Fibroblast of the aortic adventitia (primary cell): ENCODE data around the gene DHRS1. TPM values are rescaled to one million over a fixed set of nuclear protein-coding genes. Genes with fewer than 3 reads are reported as not detected.
A peak's percentile ranks its signal among the peaks of the same experiment; 100 is the strongest.

ENCODE experiments used
- DNase-seq: peaks from one replicate; pipeline ENCODE4 v3.0.0-alpha.2; 2010; ENCODE audit warnings: low read depth
- H3K4me3 ChIP-seq: 2 replicates; pipeline ENCODE4 v1.5.1; 2011; ENCODE audit warnings: low read depth, mild to moderate bottlenecking, control low read depth, low read length, moderate library complexity
- total RNA-seq: library from RNA; depleted of rRNA; stranded (reverse); fragments of >200 nt; gene quantifications from 2 replicates; pipeline ENCODE4 v1.2.3, GENCODE V29; 2012; ENCODE audit warnings: low replicate concordance
- TF ChIP-seq, protein P1 (sequence below): IDR thresholded peaks from 2 replicates; pipeline ENCODE4 v1.5.1; 2011; ENCODE audit warnings: mild to moderate bottlenecking, low read length, control low read depth, inconsistent platforms; ENCODE audit not compliant: insufficient read depth

DHRS1 gene
- total RNA-seq, 1 donor: 20.7 TPM

DNA sequence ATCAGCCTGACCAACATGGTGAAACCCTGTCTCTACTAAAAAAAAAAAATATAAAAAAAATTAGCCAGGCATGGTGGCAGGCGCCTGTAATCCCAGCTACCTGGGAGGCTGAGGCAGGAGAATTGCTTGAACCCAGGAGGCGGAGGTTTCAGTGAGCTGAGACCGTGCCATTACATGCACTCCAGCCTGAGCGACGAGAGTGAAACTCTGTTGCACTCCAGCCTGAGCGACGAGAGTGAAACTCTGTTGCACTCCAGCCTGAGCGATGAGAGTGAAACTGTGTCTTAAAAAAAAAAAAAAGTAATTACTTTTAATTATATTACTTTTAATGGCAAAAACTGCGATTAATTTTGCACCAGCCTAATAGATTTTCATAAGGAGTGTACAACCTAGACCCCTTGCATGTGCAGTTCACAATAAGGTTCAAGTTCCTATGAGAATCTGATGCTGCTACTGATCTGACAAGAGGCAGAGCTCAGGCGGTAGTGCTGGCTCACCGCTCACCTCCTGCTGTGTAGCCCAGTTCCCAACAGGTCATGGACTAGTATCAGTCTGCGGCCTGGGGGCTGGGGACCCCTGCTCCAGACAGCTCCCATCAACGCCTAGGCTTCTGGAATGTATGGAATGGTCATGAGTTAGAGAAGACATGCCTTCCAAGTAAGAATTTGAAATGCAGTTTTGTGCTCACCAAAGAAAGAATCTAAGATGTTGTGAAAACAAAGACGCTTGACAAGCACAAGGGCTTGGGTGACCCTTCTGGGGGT is 21.8 kb upstream of the DHRS1 start:
- no peak for DNase-seq
- TF ChIP-seq, protein P1, sequence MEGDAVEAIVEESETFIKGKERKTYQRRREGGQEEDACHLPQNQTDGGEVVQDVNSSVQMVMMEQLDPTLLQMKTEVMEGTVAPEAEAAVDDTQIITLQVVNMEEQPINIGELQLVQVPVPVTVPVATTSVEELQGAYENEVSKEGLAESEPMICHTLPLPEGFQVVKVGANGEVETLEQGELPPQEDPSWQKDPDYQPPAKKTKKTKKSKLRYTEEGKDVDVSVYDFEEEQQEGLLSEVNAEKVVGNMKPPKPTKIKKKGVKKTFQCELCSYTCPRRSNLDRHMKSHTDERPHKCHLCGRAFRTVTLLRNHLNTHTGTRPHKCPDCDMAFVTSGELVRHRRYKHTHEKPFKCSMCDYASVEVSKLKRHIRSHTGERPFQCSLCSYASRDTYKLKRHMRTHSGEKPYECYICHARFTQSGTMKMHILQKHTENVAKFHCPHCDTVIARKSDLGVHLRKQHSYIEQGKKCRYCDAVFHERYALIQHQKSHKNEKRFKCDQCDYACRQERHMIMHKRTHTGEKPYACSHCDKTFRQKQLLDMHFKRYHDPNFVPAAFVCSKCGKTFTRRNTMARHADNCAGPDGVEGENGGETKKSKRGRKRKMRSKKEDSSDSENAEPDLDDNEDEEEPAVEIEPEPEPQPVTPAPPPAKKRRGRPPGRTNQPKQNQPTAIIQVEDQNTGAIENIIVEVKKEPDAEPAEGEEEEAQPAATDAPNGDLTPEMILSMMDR: no peak
- no peak overlapping the region for H3K4me3 ChIP-seq

DNA sequence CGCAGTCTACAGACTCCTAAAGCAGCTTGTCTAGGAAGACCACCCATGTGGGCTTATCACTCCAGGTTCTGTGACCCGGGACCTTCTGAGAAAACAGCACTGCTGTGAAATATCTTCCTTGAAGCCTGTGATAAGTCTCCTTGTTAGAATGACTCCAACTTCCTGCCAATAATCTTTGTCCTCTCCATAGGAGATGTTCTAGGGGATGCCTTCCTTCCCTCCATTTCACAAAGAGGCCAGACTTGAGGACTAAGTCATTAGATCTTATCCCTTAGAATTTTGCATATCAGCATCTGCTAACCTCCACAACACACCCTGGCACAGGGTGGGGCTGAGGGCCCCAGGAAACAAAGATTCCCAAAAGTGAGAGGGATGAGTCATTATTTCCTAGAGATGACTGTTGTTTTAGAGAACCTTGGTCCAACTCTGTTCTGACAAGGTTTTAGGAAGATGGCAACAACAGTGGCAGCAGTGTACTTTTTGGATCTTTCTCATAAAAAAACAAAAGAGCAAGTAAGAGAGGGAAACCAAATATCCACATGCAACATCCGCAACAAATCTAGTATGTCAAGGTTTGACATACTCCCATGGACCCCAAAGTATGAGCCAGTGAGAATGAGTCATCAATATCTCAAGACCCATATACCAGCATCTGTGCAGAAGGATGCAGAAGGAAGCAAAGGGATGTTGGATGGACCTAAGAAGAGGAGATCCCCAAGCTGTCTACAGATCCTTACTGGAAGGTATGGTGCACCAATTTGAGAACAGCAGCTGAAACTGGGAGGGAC is 17.8 kb upstream of the DHRS1 start:
- peak; percentile 74 for DNase-seq
- TF ChIP-seq, protein P1: no peak
- H3K4me3 ChIP-seq: no peak overlapping the region

DNA sequence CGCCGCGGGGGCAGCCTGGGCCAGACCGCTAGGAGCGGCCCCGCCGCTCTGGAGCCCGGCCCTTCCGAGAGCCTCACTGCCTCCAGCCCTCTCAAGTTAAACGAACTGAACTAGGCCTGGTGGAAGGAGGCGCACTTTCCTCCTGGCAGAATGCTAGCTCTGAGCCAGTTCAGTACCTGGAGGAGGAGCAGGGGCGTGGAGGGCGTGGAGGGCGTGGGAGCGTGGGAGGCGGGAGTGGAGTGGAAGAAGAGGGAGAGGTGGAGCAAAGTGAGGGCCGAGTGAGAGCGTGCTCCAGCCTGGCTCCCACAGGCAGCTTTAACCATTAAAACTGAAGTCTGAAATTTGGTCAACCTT is 17.0 kb upstream of the DHRS1 start:
- no peak overlapping the region for H3K4me3 ChIP-seq
- TF ChIP-seq, protein P1: no peak

DNA sequence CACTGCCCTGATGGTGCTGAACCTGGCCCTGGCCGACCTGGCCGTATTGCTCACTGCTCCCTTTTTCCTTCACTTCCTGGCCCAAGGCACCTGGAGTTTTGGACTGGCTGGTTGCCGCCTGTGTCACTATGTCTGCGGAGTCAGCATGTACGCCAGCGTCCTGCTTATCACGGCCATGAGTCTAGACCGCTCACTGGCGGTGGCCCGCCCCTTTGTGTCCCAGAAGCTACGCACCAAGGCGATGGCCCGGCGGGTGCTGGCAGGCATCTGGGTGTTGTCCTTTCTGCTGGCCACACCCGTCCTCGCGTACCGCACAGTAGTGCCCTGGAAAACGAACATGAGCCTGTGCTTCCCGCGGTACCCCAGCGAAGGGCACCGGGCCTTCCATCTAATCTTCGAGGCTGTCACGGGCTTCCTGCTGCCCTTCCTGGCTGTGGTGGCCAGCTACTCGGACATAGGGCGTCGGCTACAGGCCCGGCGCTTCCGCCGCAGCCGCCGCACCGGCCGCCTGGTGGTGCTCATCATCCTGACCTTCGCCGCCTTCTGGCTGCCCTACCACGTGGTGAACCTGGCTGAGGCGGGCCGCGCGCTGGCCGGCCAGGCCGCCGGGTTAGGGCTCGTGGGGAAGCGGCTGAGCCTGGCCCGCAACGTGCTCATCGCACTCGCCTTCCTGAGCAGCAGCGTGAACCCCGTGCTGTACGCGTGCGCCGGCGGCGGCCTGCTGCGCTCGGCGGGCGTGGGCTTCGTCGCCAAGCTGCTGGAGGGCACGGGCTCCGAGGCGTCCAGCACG is 16.4 kb upstream of the DHRS1 start:
- no peak for DNase-seq
- H3K4me3 ChIP-seq: no peak overlapping the region
- TF ChIP-seq, protein P1: no peak

More for the DNA sequence above, 17.0 kb upstream of the DHRS1 start:
- DNase-seq: no peak

DNA sequence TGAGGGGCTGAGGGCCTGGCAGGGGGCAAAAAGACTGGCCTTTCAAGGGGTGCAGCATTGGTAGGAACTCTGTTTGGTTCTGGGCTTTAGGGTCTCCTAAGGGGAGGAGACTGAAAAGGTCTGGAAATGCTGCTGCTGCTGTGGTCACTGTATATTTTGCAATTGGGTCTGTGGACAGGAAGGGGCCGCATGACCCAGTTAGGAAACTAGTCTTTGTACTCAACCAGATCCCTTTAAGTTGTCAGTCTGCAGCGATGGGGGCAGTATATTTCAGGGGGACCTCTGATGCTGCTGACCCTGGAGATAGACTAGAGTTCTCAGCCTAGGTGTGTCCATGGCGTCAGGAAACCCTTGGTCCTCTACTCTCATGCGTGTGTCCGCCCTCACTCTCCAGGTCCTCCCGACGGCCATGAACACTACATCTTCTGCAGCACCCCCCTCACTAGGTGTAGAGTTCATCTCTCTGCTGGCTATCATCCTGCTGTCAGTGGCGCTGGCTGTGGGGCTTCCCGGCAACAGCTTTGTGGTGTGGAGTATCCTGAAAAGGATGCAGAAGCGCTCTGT is 15.7 kb upstream of the DHRS1 start:
- TF ChIP-seq, protein P1: no peak
- DNase-seq: no peak

DNA sequence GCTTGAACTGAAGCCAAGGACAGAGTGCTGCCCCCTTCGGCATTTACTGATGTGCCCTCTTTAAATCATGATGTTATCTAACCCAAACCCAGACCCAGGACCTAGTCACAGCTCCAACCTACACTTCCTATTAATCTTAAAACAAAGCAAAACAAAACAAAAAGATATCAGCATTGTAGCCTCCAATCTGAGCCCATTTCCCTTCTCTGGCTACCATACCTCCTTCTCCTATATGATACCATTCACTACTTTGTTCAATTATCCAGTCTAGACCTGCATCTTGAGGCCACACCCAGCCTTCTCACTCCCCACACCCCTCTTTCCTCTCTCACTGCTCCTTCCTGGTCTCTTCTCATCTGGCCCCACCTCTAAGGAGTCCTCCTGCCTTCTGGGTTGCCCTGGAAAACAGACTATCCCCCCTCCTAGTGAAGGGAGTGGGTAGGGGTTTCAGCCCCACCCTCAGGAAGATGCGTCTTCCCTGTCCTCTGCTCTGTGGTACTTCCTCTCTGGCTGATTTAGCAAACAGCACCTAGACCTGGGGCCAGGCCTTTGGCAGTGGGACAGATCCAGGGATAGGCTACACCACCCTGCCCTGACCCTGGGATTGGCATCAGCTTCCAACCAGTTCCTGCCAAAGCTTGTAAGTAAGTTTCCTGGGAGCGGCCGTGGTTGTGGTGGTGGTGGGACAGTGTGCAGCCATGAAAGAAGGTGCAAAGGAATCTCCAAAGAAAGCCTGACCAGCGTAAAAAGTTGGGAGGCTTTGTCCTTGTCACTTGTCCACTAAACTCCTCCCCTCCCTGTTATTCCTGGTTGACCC is 15.0 kb upstream of the DHRS1 start:
- H3K4me3 ChIP-seq: no peak overlapping the region
- TF ChIP-seq, protein P1: no peak
- DNase-seq: no peak

More for the DNA sequence above, 15.7 kb upstream of the DHRS1 start:
- H3K4me3 ChIP-seq: no peak overlapping the region
